ENCODE measurements around the gene KSR1. TPM values are rescaled to one million over a fixed set of nuclear protein-coding genes. Genes with fewer than 3 reads are reported as not detected.

KSR1 gene
- total and polyA plus RNA-seq, 4 donors: 19.0 to 75.7 (median 42.6) TPM

GRCh38 chr17:27518048-27518447, 61.8 kb downstream of the KSR1 start:
- Histone ChIP-seq H3K36me3 (ENCODE audit: control insufficient read depth in 1 of 2, insufficient read depth in 2 of 2, low read length in 1 of 2) (no peaks in the 10 kb centered on the region), H3K9me3 (ENCODE audit: control insufficient read depth, low read length) (no peaks in the 10 kb centered on the region), H3K27me3 (ENCODE audit: control insufficient read depth in 1 of 2, insufficient read depth in 2 of 2, low read length in 1 of 2) (no peaks in the 10 kb centered on the region), H3K27ac (ENCODE audit: low read depth in 1 of 2, low read length in 2 of 2) (no peak overlapping the region), H3K4me3 (ENCODE audit: low read length in 2 of 2) (no peak overlapping the region), H3K4me1 (ENCODE audit: control insufficient read depth in 1 of 2, insufficient read depth in 2 of 2, low read length in 2 of 2) (no peaks in the 10 kb centered on the region)
- intact Hi-C loops (cut with DNase I): no loop called here
- 96% methylated on average over 3 of the region's 3 CpGs for WGBS, 2 donors
- ATAC-seq (ENCODE audit: low FRiP score): no peak
- DNase-seq: no peak

DNA sequence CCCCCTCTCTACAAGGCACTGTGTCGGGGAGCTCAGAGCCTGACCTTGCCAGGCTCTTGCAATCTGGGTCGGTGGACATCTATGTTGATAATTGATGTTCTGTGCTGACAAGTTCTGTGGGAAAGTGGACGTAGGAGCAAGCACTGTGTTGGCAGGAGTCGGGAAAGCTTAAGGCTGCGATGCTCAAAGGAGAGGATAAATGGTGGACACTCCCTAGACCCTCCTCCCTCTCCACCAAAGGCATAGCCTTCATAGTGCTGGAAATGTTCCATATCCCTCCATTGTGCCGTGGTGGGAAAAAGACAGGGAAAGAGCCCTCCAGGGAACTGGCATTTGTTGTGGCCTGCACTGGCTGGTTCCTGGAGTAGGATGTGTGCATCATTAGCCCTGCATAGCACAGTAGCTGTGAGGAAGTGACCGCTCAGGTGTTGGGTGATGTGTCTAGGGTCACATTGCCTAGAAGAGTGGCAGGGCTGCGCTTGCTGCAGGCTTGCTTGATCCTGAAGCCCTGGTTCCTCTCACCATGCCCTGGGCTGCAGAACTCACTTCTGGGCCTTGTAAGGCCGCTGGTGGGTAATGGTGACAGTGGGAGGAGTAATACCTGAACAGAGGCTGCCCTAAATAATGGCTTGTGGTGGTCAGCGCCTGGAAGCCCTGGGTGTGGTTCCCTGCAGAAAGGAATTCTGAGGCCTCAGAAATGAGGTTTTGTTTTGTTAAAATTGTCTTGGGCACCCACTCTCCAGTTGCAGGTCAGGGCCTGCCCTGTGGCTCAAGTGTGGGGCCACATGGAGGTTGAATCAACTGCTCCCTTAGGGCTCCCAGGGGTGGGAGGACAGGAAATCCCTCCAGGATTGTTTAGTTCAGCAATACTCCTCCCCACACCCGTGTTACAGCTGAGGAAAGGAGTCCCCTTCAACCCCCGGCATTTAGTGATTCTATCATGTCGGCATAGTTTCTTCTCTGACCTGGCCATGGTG, 62.6 kb downstream of the KSR1 start:
- 88 to 91% methylated on average over 13 of the region's 13 CpGs for WGBS, 2 donors
- Histone ChIP-seq H3K27ac (ENCODE audit: low read depth in 1 of 2, low read length in 2 of 2) (no peak overlapping the region), H3K36me3 (ENCODE audit: control insufficient read depth in 1 of 2, insufficient read depth in 2 of 2, low read length in 1 of 2) (no peaks in the 10 kb centered on the region), H3K9me3 (ENCODE audit: control insufficient read depth, low read length) (no peaks in the 10 kb centered on the region), H3K27me3 (ENCODE audit: control insufficient read depth in 1 of 2, insufficient read depth in 2 of 2, low read length in 1 of 2) (no peaks in the 10 kb centered on the region), H3K4me3 (ENCODE audit: low read length in 2 of 2) (no peak overlapping the region), H3K4me1 (ENCODE audit: control insufficient read depth in 1 of 2, insufficient read depth in 2 of 2, low read length in 2 of 2) (no peaks in the 10 kb centered on the region)
- intact Hi-C loops (cut with DNase I): no loop called here
- ATAC-seq (ENCODE audit: low FRiP score) (no peak), DNase-seq (no peak)

DNA sequence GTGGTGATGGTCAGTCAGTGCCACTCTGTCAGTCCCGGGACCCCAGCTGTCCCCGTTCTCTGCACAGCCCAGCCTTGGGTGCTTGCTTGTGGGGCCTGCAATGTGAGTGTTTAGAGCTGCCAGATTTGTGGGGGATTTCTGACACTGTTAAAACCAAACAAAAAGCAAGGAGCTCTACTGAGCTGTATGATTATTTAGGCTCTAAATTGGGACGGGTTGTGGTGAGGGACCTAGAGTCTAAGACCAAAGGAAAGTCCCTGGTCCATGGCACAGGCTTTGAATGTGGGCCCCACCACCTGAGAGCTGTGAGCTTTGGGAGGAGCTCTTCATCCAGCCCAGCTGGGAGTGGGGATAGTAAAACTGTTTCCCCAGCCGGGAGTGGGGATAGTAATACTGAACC, 63.3 kb downstream of the KSR1 start:
- no peak overlapping the region for H3K27ac ChIP-seq (ENCODE audit: low read depth in 1 of 2, low read length in 2 of 2)
- WGBS, 2 donors: 87 to 89% methylated on average over 4 of the region's 4 CpGs
- H3K4me3 ChIP-seq (ENCODE audit: low read length in 2 of 2): no peak overlapping the region
- no peaks in the 10 kb centered on the region for H3K4me1 ChIP-seq (ENCODE audit: control insufficient read depth in 1 of 2, insufficient read depth in 2 of 2, low read length in 2 of 2)
- ATAC-seq (ENCODE audit: low FRiP score): no peak
- intact Hi-C loops (cut with DNase I): no loop called here
- H3K9me3 ChIP-seq (ENCODE audit: control insufficient read depth, low read length): no peaks in the 10 kb centered on the region
- H3K36me3 ChIP-seq (ENCODE audit: control insufficient read depth in 1 of 2, insufficient read depth in 2 of 2, low read length in 1 of 2): no peaks in the 10 kb centered on the region
- no peaks in the 10 kb centered on the region for H3K27me3 ChIP-seq (ENCODE audit: control insufficient read depth in 1 of 2, insufficient read depth in 2 of 2, low read length in 1 of 2)
- DNase-seq: no peak

DNA sequence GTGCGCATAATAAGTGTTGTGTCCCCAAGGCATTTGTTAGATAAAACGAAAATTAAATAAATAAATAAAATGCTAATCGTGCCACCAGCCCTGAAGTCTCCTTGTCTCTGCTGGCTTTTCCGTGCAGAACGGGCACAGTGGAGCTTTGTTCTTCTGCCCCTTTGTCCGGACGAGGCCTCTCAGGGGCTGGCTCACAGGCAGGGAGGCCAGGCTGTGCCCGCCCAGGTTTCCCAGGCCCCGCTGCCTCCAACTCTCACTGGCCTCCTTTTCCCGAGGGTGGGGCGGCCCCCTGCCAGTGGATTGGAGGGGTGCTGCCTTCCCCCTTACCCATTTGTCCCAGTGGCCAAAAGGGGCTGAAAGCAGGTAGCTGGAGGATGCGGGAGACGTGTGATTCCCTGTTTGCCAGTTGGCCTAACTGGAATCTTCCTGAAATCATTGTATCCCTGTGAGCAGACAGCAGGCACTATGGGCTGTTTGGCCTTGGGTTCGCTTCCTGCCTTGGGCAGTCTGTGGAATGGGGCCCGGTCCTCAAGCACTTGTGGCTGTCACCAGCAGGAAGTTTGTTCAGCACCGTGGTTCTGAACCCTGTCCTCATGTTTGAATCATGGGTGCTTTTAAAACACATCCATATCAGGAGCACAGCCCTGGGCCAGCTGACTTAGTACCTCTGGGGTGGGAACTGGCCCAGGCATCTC, 64.4 kb downstream of the KSR1 start:
- Histone ChIP-seq H3K27me3 (ENCODE audit: control insufficient read depth in 1 of 2, insufficient read depth in 2 of 2, low read length in 1 of 2) (no peaks in the 10 kb centered on the region), H3K4me3 (ENCODE audit: low read length in 2 of 2) (no peak overlapping the region), H3K27ac (ENCODE audit: low read depth in 1 of 2, low read length in 2 of 2) (no peak overlapping the region), H3K4me1 (ENCODE audit: control insufficient read depth in 1 of 2, insufficient read depth in 2 of 2, low read length in 2 of 2) (no peaks in the 10 kb centered on the region), H3K36me3 (ENCODE audit: control insufficient read depth in 1 of 2, insufficient read depth in 2 of 2, low read length in 1 of 2) (no peaks in the 10 kb centered on the region), H3K9me3 (ENCODE audit: control insufficient read depth, low read length) (no peaks in the 10 kb centered on the region)
- DNase-seq (no peak), ATAC-seq (ENCODE audit: low FRiP score) (no peak)
- WGBS, 2 donors: 90 to 92% methylated on average over 16 of the region's 16 CpGs
- intact Hi-C loops (cut with DNase I): no loop called here

DNA sequence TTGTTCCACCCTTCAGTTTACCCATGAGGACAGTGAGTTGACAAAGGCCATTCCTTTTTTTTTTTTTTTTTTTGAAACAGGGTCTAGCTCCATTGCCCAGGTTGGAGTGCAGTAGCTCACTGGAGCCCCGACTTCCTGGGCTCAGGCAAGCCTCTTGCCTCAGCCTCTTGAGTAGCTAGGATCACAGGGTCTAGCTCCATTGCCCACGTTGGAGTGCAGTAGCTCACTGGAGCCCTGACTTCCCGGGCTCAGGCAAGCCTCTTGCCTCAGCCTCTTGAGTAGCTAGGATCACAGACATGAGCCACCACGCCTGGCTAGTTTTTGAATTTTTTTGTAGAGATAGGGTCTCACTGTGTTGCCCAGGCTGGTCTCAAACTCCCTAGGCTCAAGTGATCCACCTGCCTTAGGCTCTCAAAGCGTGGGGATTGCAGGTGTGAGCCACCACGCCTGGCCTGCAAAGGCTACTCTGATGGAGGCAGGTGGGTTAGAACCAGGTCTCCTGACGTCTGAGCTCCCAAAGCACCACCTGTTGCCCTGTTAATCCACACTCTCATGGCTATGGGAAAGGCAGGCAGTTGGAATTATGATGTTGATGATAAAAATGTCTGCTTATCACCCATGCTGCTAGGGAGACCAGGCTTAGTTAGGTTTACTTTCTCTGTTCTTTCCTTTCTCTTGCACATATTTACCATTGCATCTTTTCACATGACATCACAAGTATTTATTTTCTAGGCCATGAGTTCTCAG, 65.2 kb downstream of the KSR1 start:
- no peak overlapping the region for H3K4me3 ChIP-seq (ENCODE audit: low read length in 2 of 2)
- no peak for DNase-seq
- H3K9me3 ChIP-seq (ENCODE audit: control insufficient read depth, low read length): no peaks in the 10 kb centered on the region
- ATAC-seq (ENCODE audit: low FRiP score): no peak
- 96% methylated on average over 7 of the region's 7 CpGs for WGBS, 2 donors
- H3K27me3 ChIP-seq (ENCODE audit: control insufficient read depth in 1 of 2, insufficient read depth in 2 of 2, low read length in 1 of 2): no peaks in the 10 kb centered on the region
- no peak overlapping the region for H3K27ac ChIP-seq (ENCODE audit: low read depth in 1 of 2, low read length in 2 of 2)
- H3K36me3 ChIP-seq (ENCODE audit: control insufficient read depth in 1 of 2, insufficient read depth in 2 of 2, low read length in 1 of 2): no peaks in the 10 kb centered on the region
- no peaks in the 10 kb centered on the region for H3K4me1 ChIP-seq (ENCODE audit: control insufficient read depth in 1 of 2, insufficient read depth in 2 of 2, low read length in 2 of 2)
- intact Hi-C loops (cut with DNase I): no loop called here

DNA sequence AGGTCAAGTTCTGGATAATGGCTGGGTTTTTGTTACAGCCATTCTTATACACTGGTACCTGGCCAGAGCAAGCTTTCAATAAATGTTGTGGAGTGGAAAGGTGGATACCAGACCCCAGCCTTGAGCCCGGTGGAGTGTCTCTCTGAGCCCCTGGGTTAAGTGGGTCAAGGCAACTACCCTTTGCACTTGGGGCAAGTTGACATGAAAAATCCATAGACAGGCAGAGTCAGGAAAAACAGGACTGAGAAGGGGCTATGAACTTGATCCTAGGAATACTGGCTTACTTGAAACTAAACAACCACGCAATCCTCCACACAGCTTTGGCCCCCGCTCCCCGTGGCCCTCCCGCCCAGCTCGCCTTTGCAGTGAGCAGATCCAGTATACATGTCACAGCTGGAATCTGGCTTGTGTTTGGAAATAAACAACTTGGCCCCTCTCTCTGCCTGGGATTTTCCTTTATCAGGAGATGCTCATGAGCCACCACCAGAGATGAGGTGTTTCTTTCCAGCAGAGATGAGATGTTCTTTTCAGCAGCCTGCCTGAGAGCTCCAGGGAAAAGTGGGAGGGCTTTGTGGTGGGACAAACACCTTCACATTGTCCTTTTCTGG, 65.9 kb downstream of the KSR1 start:
- 99% methylated on average over 6 of the region's 6 CpGs for WGBS, 2 donors
- no peak for DNase-seq

GRCh38 chr17:27523712-27524111, 67.5 kb downstream of the KSR1 start:
- DNase-seq (no peak), ATAC-seq (ENCODE audit: low FRiP score) (no peak)
- Histone ChIP-seq H3K4me1 (ENCODE audit: control insufficient read depth in 1 of 2, insufficient read depth in 2 of 2, low read length in 2 of 2) (no peaks in the 10 kb centered on the region), H3K27me3 (ENCODE audit: control insufficient read depth in 1 of 2, insufficient read depth in 2 of 2, low read length in 1 of 2) (no peaks in the 10 kb centered on the region), H3K4me3 (ENCODE audit: low read length in 2 of 2) (no peak overlapping the region), H3K36me3 (ENCODE audit: control insufficient read depth in 1 of 2, insufficient read depth in 2 of 2, low read length in 1 of 2) (no peaks in the 10 kb centered on the region), H3K27ac (ENCODE audit: low read depth in 1 of 2, low read length in 2 of 2) (no peak overlapping the region), H3K9me3 (ENCODE audit: control insufficient read depth, low read length) (no peaks in the 10 kb centered on the region)
- 86 to 94% methylated on average over 1 of the region's 1 CpG for WGBS, 2 donors
- intact Hi-C loops (cut with DNase I): no loop called here

More for the DNA sequence above, 65.9 kb downstream of the KSR1 start:
- Histone ChIP-seq H3K27me3 (ENCODE audit: control insufficient read depth in 1 of 2, insufficient read depth in 2 of 2, low read length in 1 of 2) (no peaks in the 10 kb centered on the region), H3K9me3 (ENCODE audit: control insufficient read depth, low read length) (no peaks in the 10 kb centered on the region), H3K27ac (ENCODE audit: low read depth in 1 of 2, low read length in 2 of 2) (no peak overlapping the region), H3K36me3 (ENCODE audit: control insufficient read depth in 1 of 2, insufficient read depth in 2 of 2, low read length in 1 of 2) (no peaks in the 10 kb centered on the region), H3K4me3 (ENCODE audit: low read length in 2 of 2) (no peak overlapping the region), H3K4me1 (ENCODE audit: control insufficient read depth in 1 of 2, insufficient read depth in 2 of 2, low read length in 2 of 2) (no peaks in the 10 kb centered on the region)
- intact Hi-C loops (cut with DNase I): no loop called here
- ATAC-seq (ENCODE audit: low FRiP score): no peak

GRCh38 chr17:27524594-27524993, 68.3 kb downstream of the KSR1 start:
- DNase-seq (no peak), ATAC-seq (ENCODE audit: low FRiP score) (no peak)
- no peaks in the 10 kb centered on the region for H3K4me1 ChIP-seq (ENCODE audit: control insufficient read depth in 1 of 2, insufficient read depth in 2 of 2, low read length in 2 of 2)
- intact Hi-C loops (cut with DNase I): no loop called here
- no peaks in the 10 kb centered on the region for H3K9me3 ChIP-seq (ENCODE audit: control insufficient read depth, low read length)
- H3K36me3 ChIP-seq (ENCODE audit: control insufficient read depth in 1 of 2, insufficient read depth in 2 of 2, low read length in 1 of 2): no peaks in the 10 kb centered on the region
- 81 to 94% methylated on average over 2 of the region's 2 CpGs for WGBS, 2 donors
- H3K27ac ChIP-seq (ENCODE audit: low read depth in 1 of 2, low read length in 2 of 2): no peak overlapping the region
- H3K27me3 ChIP-seq (ENCODE audit: control insufficient read depth in 1 of 2, insufficient read depth in 2 of 2, low read length in 1 of 2): no peaks in the 10 kb centered on the region
- no peak overlapping the region for H3K4me3 ChIP-seq (ENCODE audit: low read length in 2 of 2)

All from aorta (tissue), 5 donors.